Right ventricle myocardium superior (tissue), 1 donor: Measurements from ENCODE around the gene APBA1. TPM values are rescaled to one million over a fixed set of nuclear protein-coding genes. Genes with fewer than 3 reads are reported as not detected.
"Not testable (repeated sequence)": the region's sequence is repeated elsewhere in the genome, so short reads cannot be mapped to it uniquely, and the experiment has no call there.

Experiments
- ATAC-seq: fragments of 200-7000 bp; cut with Tn5 transposase; one replicate; pipeline ENCODE4 v1.9.1; 2020; ENCODE audit warnings: mild to moderate bottlenecking; ENCODE audit not compliant: poor library complexity
- DNase-seq: peaks from one replicate; pipeline ENCODE4 v3.0.0-alpha.2; 2020
- intact Hi-C: fragments of 100-400 bp; cut with DNase I; formaldehyde crosslinking; loops from one replicate; pipeline ENCODE4 v1.11.2; 2022
- total RNA-seq: library from RNA; stranded (reverse); fragmentation: NEBNext Ultra II Directional; extraction: Animal tissue kit (Norgen Biotek cat#: 25700); gene quantifications from one replicate; pipeline ENCODE4 v1.2.1, GENCODE V29; 2021
- donor health status: DM: no; HTN: yes; CAD: no; lungs with severe emphysema.

The APBA1 gene
- total RNA-seq, 1 donor from 2014 or later, result 2.0 TPM

DNA sequence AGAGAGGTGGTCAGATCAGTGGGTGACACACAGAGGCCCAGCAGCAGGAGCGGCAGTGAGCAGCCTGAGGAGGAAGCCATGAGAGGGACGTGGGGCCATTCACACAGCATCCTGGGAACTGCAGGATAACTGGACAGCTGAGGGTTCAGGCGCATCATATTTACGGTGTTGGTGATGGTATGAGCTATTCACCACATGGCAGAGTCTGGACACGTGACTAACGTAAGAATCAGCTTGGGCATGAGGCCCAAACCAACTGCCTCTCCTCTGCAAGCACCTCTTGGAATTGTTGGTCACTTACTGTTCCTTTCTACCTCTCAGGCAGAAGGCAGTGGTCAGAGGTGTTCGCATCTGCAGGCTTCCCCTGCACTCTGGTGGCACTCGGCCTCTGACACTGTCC, 206.0 kb downstream of the APBA1 start:
- no peak for ATAC-seq
- no peak for DNase-seq
- intact Hi-C loops, result no loop called here

DNA sequence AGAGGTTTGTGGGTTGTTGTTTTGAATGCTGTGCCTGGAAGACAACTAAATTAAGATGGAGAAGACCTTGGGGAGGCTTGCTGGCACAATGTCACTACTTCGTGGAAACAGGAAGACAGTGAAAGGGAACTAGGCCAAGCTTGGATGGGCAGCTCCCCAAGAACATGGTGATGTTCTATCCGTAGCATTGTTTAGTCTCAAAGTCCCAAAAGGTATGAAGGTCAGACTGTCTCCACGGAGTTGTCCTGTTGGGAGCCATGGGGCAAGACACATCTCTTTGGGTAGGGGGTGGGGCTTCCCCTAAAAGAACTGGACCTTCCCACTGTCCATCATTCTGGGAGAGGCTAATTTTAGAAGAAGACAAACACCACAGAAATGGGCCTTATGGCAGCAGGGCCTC, 206.7 kb downstream of the APBA1 start:
- intact Hi-C loops, result no loop called here
- peak; percentile 84 for ATAC-seq
- DNase-seq, result peak; percentile 52

DNA sequence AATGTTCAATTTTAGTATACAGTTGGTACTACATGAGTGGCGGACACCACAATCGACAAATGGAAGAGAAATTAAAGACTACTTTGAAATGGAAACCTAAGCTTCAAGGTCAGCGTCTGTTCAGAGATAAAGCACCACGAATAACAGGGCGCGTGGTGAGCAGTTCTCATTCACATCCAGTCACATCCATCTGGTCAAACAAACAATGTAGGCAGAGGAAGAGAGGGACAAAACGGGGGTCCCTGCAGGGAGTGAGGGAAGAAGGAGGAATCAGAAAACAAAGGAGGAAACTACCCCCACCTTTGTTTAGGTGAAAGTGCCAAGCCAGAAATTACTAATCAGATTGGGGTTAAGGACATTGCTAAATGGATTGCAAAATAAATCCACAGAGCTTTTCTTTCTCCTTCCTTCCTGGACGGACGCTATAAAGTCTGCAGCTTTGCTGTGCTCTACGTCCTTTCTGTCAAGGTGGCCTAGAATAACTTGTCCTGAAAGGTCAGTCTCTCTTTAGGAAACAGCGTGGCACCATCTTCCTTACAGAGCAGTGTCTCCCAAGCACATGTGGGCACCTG, 208.6 kb downstream of the APBA1 start:
- ATAC-seq (no peak), DNase-seq (no peak)
- intact Hi-C loops, result no loop called here

- intact Hi-C loops, result no loop called here
- no peak for DNase-seq
- no peak for ATAC-seq
Measured at GRCh38 chr9:69462394-69462793, 209.8 kb downstream of the APBA1 start.

DNA sequence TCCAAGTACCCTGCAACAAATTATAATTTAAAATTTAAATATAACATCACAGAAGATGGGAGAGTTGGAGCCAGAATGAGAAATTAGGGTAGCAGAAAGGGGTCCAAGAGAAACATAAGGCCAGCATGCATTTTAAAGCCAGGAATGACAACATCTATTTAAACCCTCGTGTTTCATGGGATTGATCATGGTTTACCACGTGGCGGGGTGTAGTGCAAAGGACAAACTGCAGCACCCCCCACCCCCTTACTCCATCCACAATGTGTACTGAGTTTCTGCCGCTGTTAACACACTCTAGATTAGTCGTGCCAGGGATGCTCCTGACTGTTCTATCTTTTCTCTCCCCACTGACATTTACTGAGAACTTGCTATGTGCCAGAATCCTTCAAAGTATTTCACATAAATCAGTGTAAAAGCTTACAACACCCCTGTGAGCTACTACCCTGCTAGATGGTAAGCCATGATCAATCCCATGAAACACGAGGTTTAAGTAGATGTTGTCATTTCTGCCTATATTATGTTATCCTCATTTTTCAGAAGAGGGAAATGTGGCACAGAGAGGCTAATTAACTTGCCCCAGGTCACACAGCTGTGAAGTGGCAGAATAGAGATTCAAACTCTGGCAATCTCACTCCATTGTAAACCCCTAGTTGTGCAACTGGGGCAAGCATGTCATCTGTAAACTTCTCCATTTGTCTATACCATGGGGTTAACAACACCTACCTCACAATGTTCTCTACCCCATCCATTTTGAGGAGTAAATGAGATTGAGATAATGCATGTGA, 210.9 kb downstream of the APBA1 start:
- DNase-seq (no peak), ATAC-seq (no peak)
- intact Hi-C loops, result no loop called here

GRCh38 chr9:69460012-69460411, 212.2 kb downstream of the APBA1 start:
- intact Hi-C loops, result no loop called here
- DNase-seq (no peak), ATAC-seq (no peak)

DNA sequence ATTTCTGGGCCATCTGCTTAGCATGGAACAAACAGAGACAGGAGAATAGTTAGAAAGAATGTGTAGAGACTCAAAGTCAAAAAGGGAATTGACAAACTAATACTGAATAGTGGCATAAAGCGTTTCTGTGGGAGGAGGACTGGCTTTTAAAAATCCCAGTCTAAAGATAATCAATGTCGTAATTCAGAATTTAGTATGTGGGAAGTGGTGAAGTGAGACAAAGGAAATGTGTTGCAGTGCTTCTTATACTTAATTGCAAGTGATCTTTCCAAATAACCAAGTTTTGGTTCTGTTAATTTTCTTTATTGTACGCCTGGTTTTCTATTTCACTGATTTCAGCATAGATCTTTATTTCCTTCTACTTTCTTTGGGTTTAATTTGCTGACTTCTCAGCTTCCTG, 214.0 kb downstream of the APBA1 start:
- intact Hi-C loops, result no loop called here
- DNase-seq (no peak), ATAC-seq (no peak)

- intact Hi-C loops, result no loop called here
- no peak for ATAC-seq
- no peak for DNase-seq
Measured at GRCh38 chr9:69456201-69456600, 216.0 kb downstream of the APBA1 start.

DNA sequence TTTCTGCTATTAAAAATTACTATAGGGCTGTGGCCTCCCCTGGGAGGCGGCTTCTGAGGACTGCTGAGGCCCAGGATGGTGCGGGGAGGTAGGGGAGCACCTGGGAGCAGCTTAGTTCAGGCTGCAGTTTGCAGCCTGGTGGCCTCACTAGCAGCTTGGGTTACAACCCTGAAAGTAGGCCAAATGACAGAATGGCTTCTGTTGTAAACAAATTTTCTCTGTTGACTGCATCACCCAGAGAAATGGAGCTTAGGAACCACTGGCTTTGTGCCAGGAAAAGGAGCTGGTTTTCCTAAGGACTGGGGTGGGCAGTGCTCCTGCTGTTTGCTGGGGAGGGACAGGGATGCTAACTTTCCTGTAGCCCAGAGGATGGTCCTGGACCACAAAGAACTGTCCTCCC, 216.9 kb downstream of the APBA1 start:
- ATAC-seq (no peak), DNase-seq (no peak)
- intact Hi-C loops, result no loop called here

- intact Hi-C loops, result no loop called here
- ATAC-seq (no peak), DNase-seq (no peak)
Measured at GRCh38 chr9:69454321-69454720, 217.8 kb downstream of the APBA1 start.

DNA sequence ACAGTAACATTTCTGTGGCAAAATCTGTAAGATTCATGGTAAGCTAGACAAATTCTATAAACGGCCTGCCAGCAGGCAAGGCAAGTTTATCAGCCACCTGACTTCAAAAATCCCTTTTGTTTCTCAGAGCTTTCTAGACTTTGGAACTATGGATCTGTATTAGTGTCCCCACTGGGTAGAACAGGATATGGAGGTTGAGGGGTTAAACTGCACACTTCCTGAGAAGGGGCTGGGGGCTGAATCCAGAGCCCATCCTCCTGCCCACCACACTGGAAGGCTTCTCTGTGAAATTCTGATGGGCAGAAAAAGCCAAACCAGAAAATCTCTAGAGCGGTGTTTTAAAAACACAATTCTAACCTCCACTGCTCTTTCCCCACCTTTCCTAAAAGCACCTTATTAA, 218.4 kb downstream of the APBA1 start:
- no peak for DNase-seq
- no peak for ATAC-seq
- intact Hi-C loops, result no loop called here

GRCh38 chr9:69452110-69452782, 219.9 kb downstream of the APBA1 start:
- intact Hi-C loops, result no loop called here
- DNase-seq (no peak), ATAC-seq (no peak)

GRCh38 chr9:69446496-69446895, 225.7 kb downstream of the APBA1 start:
- DNase-seq (no peak), ATAC-seq (no peak)
- intact Hi-C loops, result no loop called here

- DNase-seq (no peak), ATAC-seq (no peak)
- intact Hi-C loops, result no loop called here
Measured at GRCh38 chr9:69445251-69445650, 226.9 kb downstream of the APBA1 start.

- ATAC-seq, result no peak
- intact Hi-C loops, result no loop called here
- DNase-seq, result no peak
Measured at GRCh38 chr9:69444791-69445190, 227.4 kb downstream of the APBA1 start.

- intact Hi-C loops, result no loop called here
- ATAC-seq (peak; percentile 36), DNase-seq (no peak)
Measured at GRCh38 chr9:69444021-69444420, 228.2 kb downstream of the APBA1 start.

DNA sequence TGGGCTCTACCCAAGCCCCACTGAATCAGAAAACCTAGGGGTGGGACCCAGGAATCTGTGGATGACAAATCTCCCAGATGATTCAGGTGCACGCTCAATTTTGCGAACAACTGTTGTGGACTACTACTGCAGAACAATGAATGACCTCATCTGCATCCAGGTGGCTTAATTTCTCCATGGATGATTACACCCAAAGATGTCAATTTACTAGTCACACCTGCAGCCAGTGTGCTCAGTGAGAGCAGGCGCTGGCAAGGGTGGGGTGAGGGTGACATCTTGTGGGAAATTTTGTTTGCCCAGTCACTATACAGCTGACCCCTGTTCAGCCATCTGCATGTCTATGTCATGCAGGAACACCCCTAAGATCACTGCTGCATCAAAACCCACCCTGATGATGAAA, 229.0 kb downstream of the APBA1 start:
- ATAC-seq (no peak), DNase-seq (no peak)
- intact Hi-C loops, result no loop called here

GRCh38 chr9:69442486-69442885, 229.7 kb downstream of the APBA1 start:
- DNase-seq (no peak), ATAC-seq (no peak)
- intact Hi-C loops, result no loop called here

DNA sequence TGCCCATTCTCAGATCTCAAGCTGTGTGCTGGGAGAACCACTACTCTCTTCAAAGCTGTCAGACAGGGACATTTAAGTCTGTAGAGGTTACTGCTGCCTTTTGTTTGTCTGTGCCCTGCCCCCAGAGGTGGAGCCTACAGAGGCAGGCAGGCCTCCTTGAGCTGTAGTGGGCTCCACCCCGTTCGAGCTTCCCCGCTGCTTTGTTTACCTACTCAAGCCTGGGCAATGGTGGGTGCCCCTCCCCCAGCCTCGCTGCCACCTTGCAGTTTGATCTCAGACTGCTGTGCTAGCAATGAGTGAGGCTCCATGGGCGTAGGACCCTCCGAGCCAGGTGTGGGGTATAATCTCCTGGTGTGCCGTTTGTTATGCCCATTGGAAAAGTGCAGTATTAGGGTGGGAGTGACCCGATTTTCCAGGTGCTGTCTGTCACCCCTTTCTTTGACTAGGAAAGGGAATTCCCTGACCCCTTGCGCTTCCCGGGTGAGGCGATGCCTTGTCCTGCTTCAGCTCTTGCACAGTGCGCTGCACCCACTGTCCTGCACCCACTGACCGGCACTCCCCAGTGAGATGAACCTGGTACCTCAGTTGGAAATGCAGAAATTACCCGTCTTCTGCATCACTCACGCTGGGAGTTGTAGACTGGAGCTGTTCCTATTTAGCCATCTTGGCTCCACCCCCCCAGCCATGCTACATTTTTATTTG, 231.8 kb downstream of the APBA1 start:
- DNase-seq, ATAC-seq, intact Hi-C loops: not testable (repeated sequence)

- DNase-seq, ATAC-seq, intact Hi-C loops: not testable (repeated sequence)
Measured at GRCh38 chr9:69439654-69440053, 232.5 kb downstream of the APBA1 start.
